NT2/D1 (cell line): ENCODE measurements around the gene DDC.

Experiments used
- YY1 ChIP-seq: IDR thresholded peaks from 2 replicates; pipeline ENCODE4 v1.6.1; 2011; ENCODE audit not compliant: insufficient read length, insufficient read depth
- ZNF274 ChIP-seq: IDR thresholded peaks from 2 replicates; pipeline ENCODE4 v1.6.1; 2011; ENCODE audit warnings: mild to moderate bottlenecking, low read depth, low read length

GRCh38 chr7:50428911-50429310 is 136.3 kb downstream of the DDC start:
- no peak for TF ChIP-seq ZNF274
- TF ChIP-seq YY1 = no peak
